B cell (primary cell): ENCODE data around the gene CLCA1. TPM values are rescaled to one million over a fixed set of nuclear protein-coding genes. Genes with fewer than 3 reads are reported as not detected.

ENCODE experiments used
- ATAC-seq: fragments of 200-7000 bp; cut with Tn5 transposase; one replicate; pipeline ENCODE4 v1.10.0; 2021; ENCODE audit warnings: low read depth, mild to moderate bottlenecking, moderate number of reproducible peaks, moderate library complexity
- CTCF ChIA-PET: fragments of 350-600 bp; sonication (Branson Sonifier 250); formaldehyde crosslinking; loops from one replicate; lab custom pipeline; 2021; ENCODE audit warnings: antibody characterized with exemption, inconsistent platforms; lab: Charles Lee
- POLR2A ChIA-PET: fragments of 350-600 bp; sonication (Branson Sonifier 250); formaldehyde crosslinking; loops from one replicate; lab custom pipeline; 2021; ENCODE audit warnings: antibody characterized with exemption; lab: Charles Lee
- DNase-seq: peaks from one replicate; pipeline ENCODE4 v3.0.0; 2013
- H2AFZ ChIP-seq: 2 replicates; pipeline ENCODE4 v1.6.1; 2012; ENCODE audit warnings: mild to moderate bottlenecking, low read depth, low read length; ENCODE audit not compliant: insufficient read depth, poor library complexity, severe bottlenecking
- H3K27ac ChIP-seq, 2 donors: 1 replicate in 1 of 2; 2 replicates in 1 of 2; pipeline ENCODE4 v1.5.1; 2012 to 2013; ENCODE audit warnings: low read length in 2 of 2, mild to moderate bottlenecking in 2 of 2, moderate library complexity in 1 of 2
- H3K27me3 ChIP-seq, 4 experiments: fragments of 200-600 bp in 1 of 4; sonication (generic) in 1 of 4; replicated peaks in 1 of 4; 1 replicate in 2 of 4; 2 replicates in 2 of 4; pipeline versions ENCODE4 v1.6.1 to v1.7.0; 2013 to 2016; ENCODE audit warnings: low read length in 3 of 4, mild to moderate bottlenecking in 2 of 4, mixed read lengths in 1 of 4, moderate library complexity in 1 of 4; ENCODE audit not compliant: insufficient read depth in 4 of 4, control insufficient read depth in 3 of 4; ENCODE audit errors: control extremely low read depth in 1 of 4
- H3K36me3 ChIP-seq, 2 experiments: replicated peaks in 1 of 2; 1 replicate in 1 of 2; 2 replicates in 1 of 2; pipeline versions ENCODE4 v1.6.1 to v1.7.1; 2013; ENCODE audit warnings: low read length in 1 of 2; ENCODE audit not compliant: insufficient read depth in 2 of 2, control insufficient read depth in 1 of 2; ENCODE audit errors: control extremely low read depth in 1 of 2, extremely low read depth in 1 of 2
- H3K4me1 ChIP-seq, 2 donors: fragments of 200-600 bp in 1 of 2; sonication (generic) in 1 of 2; 1 replicate in 1 of 2; 2 replicates in 1 of 2; pipeline versions ENCODE4 v1.5.1 to v1.6.1; 2013 to 2017; ENCODE audit warnings: low read length in 2 of 2; ENCODE audit not compliant: control insufficient read depth in 2 of 2, insufficient read depth in 2 of 2
- H3K4me2 ChIP-seq: replicated peaks from 2 replicates; pipeline ENCODE3; 2012; ENCODE audit warnings: mild to moderate bottlenecking, low read depth, low read length; ENCODE audit not compliant: poor library complexity, severe bottlenecking
- H3K4me3 ChIP-seq, 5 experiments: fragments of 200-600 bp in 1 of 5; sonication (generic) in 1 of 5; 1 replicate in 3 of 5; 2 replicates in 2 of 5; pipeline versions ENCODE4 v1.5.1 to v1.7.0; 2011 to 2016; ENCODE audit warnings: low read length in 4 of 5, mild to moderate bottlenecking in 4 of 5, low read depth in 2 of 5, control low read depth in 1 of 5, moderate library complexity in 1 of 5; ENCODE audit not compliant: insufficient read depth in 1 of 5; ENCODE audit errors: control extremely low read depth in 1 of 5, extremely low read depth in 1 of 5
- H3K79me2 ChIP-seq: fragments of 200-600 bp; sonication (generic); one replicate; pipeline ENCODE4 v1.6.0; 2016; ENCODE audit warnings: low read length; ENCODE audit not compliant: control insufficient read depth, insufficient read depth
- H3K9ac ChIP-seq: fragments of 200-600 bp; sonication (generic); 2 replicates; pipeline ENCODE4 v1.6.1; 2017; ENCODE audit warnings: mild to moderate bottlenecking, low read length, moderate library complexity
- H3K9me3 ChIP-seq, 3 donors: one replicate each; pipeline versions ENCODE4 v1.6.1 to v1.7.1; 2013; ENCODE audit warnings: low read length in 2 of 3; ENCODE audit not compliant: control insufficient read depth in 2 of 3, insufficient read depth in 1 of 3; ENCODE audit errors: control extremely low read depth in 1 of 3
- H4K20me1 ChIP-seq: 2 replicates; pipeline ENCODE4 v1.6.0; 2012; ENCODE audit warnings: mild to moderate bottlenecking, low read length; ENCODE audit not compliant: insufficient read depth, control insufficient read depth, poor library complexity, severe bottlenecking
- H3K27ac Mint-ChIP-seq: one replicate; pipeline ENCODE4 v1.8.0; 2021; ENCODE audit warnings: mixed read lengths
- H3K27me3 Mint-ChIP-seq: one replicate; pipeline ENCODE4 v1.8.0; 2021; ENCODE audit warnings: mixed read lengths
- H3K4me1 Mint-ChIP-seq: one replicate; pipeline ENCODE4 v1.8.0; 2021; ENCODE audit warnings: mixed read lengths
- H3K4me3 Mint-ChIP-seq: one replicate; pipeline ENCODE4 v1.8.0; 2021; ENCODE audit warnings: mixed read lengths
- H3K9me3 Mint-ChIP-seq: one replicate; pipeline ENCODE4 v1.8.0; 2022; ENCODE audit warnings: mixed read lengths; ENCODE audit not compliant: insufficient read depth
- EZH2 ChIP-seq: IDR thresholded peaks from 2 replicates; pipeline ENCODE4 v1.6.1; 2012; ENCODE audit warnings: borderline replicate concordance, low read depth, mild to moderate bottlenecking, moderate library complexity, low read length; ENCODE audit not compliant: insufficient read depth, poor library complexity, severe bottlenecking
- WGBS: methylation state at CpG from one replicate; pipeline ENCODE4 v1.1.5; 2013; ENCODE audit warnings: missing lambda C conversion rate; ENCODE audit not compliant: insufficient coverage; 5-methylcytosine and 5-hydroxymethylcytosine counted together
- intact Hi-C: fragments of 100-400 bp; cut with micrococcal nuclease; formaldehyde crosslinking; loops from one replicate; pipeline ENCODE4 v1.10.0; 2022
- polyA plus RNA-seq: library from polyadenylated mRNA; depleted of rRNA; stranded (reverse); fragments of >200 nt; gene quantifications from 2 replicates; pipeline ENCODE4 v1.2.3, GENCODE V29; 2012
- total RNA-seq, 2 donors: library from RNA; stranded (reverse); fragments of 120-200 nt in 1 of 2; gene quantifications; 1 replicate in 1 of 2; 2 replicates in 1 of 2; pipeline versions ENCODE4 v1.2.3 to v1.2.4, GENCODE V29; 2013 to 2022
- TF ChIP-seq, protein P1 (sequence below): fragments of 200-600 bp; IDR thresholded peaks from one replicate; pipeline ENCODE4 v1.8.0; 2022; ENCODE audit warnings: antibody characterized with exemption, mild to moderate bottlenecking

CLCA1 gene
- total and polyA plus RNA-seq, 2 donors (not counting 1 experiment from before 2014, with no cell fraction given) = not detected

DNA sequence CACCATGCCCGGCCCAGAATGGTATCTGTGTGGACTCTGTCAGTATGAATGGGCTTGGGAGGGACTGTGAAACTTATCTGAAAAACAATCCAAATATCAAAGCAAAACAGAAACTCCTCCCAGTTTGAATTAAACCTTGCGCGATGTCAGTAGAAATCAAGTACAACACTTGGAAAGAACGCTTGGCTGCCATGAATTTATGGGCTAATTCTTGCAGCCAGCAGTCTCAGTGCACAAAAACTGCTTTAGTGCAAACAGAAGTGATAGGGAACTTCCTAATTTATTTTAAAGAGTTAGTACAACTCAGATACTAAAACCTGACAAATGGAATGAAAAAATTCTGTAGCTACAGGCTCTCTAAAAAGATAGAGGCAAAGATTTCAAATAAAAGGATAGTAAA is 8.5 kb downstream of the CLCA1 start:
- H3K4me3 Mint-ChIP-seq = no peak overlapping the region
- H3K9me3 Mint-ChIP-seq = no peaks in the 10 kb centered on the region
- H3K4me3 ChIP-seq = no peak overlapping the region
- H3K4me1 ChIP-seq = no peaks in the 10 kb centered on the region
- no peak for ATAC-seq
- no peak overlapping the region for H3K27ac ChIP-seq
- H3K27me3 ChIP-seq = no peaks in the 10 kb centered on the region
- H3K4me2 ChIP-seq = no peak overlapping the region
- WGBS = 100% methylated on average over 3 of the region's 4 CpGs
- CTCF ChIA-PET = no interaction called here
- H3K36me3 ChIP-seq = no peaks in the 10 kb centered on the region
- H2AFZ ChIP-seq = no peak overlapping the region
- no peaks in the 10 kb centered on the region for H4K20me1 ChIP-seq
- DNase-seq = no peak
- no peaks in the 10 kb centered on the region for H3K9me3 ChIP-seq
- no peaks in the 10 kb centered on the region for H3K4me1 Mint-ChIP-seq
- TF ChIP-seq, protein P1, sequence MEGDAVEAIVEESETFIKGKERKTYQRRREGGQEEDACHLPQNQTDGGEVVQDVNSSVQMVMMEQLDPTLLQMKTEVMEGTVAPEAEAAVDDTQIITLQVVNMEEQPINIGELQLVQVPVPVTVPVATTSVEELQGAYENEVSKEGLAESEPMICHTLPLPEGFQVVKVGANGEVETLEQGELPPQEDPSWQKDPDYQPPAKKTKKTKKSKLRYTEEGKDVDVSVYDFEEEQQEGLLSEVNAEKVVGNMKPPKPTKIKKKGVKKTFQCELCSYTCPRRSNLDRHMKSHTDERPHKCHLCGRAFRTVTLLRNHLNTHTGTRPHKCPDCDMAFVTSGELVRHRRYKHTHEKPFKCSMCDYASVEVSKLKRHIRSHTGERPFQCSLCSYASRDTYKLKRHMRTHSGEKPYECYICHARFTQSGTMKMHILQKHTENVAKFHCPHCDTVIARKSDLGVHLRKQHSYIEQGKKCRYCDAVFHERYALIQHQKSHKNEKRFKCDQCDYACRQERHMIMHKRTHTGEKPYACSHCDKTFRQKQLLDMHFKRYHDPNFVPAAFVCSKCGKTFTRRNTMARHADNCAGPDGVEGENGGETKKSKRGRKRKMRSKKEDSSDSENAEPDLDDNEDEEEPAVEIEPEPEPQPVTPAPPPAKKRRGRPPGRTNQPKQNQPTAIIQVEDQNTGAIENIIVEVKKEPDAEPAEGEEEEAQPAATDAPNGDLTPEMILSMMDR = no peak
- TF ChIP-seq EZH2 = no peak
- H3K79me2 ChIP-seq = no peaks in the 10 kb centered on the region
- H3K27ac Mint-ChIP-seq = no peak overlapping the region
- peaks cover 9% of the 10 kb centered on the region for H3K27me3 Mint-ChIP-seq
- no peak overlapping the region for H3K9ac ChIP-seq
- intact Hi-C loops = loop anchor here (10.0 kb wide), 1 partner anchor 208 kb away; no protein-coding TSS in a partner anchor
- POLR2A ChIA-PET = no interaction called here

DNA sequence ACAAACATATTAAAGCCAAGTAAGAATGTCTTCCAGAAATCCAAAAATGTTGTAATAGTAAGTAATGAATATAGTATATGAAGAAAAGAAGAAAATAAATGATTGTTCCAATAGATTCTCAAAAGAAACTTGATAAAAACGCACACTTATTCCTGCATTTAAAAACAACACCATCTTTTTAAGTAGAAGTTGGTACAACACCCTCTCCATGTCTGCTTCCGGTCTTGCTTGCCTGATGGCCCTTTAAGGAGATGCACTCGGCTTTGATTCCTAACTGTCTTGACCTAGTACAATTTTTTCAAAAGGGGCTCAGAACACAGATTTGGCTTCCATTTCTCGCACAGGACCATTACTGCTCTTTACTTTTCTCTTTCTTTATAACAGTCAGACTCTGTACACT is 9.0 kb downstream of the CLCA1 start:
- Histone ChIP-seq H3K9ac (no peak overlapping the region), H3K27ac (no peak overlapping the region), H3K79me2 (no peaks in the 10 kb centered on the region), H3K27me3 (no peaks in the 10 kb centered on the region), H3K4me2 (no peak overlapping the region), H3K9me3 (no peaks in the 10 kb centered on the region), H4K20me1 (no peaks in the 10 kb centered on the region), H3K36me3 (no peaks in the 10 kb centered on the region), H3K4me1 (no peaks in the 10 kb centered on the region), H2AFZ (no peak overlapping the region), H3K4me3 (no peak overlapping the region)
- ATAC-seq (no peak), DNase-seq (no peak)
- TF ChIP-seq, protein P1 = no peak
- no peak for TF ChIP-seq EZH2
- POLR2A ChIA-PET = no interaction called here
- no peaks in the 10 kb centered on the region for H3K9me3 Mint-ChIP-seq
- CTCF ChIA-PET = no interaction called here
- WGBS = 96% methylated on average over 4 of the region's 4 CpGs
- H3K4me3 Mint-ChIP-seq = no peak overlapping the region
- intact Hi-C loops = loop anchor here (10.0 kb wide), 1 partner anchor 207 kb away; no protein-coding TSS in a partner anchor
- H3K27ac Mint-ChIP-seq = no peak overlapping the region
- H3K27me3 Mint-ChIP-seq = peaks cover 9% of the 10 kb centered on the region
- no peaks in the 10 kb centered on the region for H3K4me1 Mint-ChIP-seq
